Aorta (tissue), 5 donors: ENCODE data around the gene PLXNC1. TPM values are rescaled to one million over a fixed set of nuclear protein-coding genes. Genes with fewer than 3 reads are reported as not detected.
A peak's percentile ranks its signal among the peaks of the same experiment; 100 is the strongest.

Experiments
- ATAC-seq: fragments of 200-7000 bp; cut with Tn5 transposase; one replicate; pipeline ENCODE4 v1.9.1; 2022; ENCODE audit warnings: moderate library complexity; ENCODE audit not compliant: low FRiP score
- DNase-seq, 2 donors: peaks; one replicate each; pipeline ENCODE4 v3.0.0-alpha.2; 2020
- H3K27ac ChIP-seq, 2 donors: one replicate each; pipeline ENCODE4 v1.5.1; 2013; ENCODE audit warnings: low read length in 2 of 2, mild to moderate bottlenecking in 2 of 2, moderate library complexity in 2 of 2, control low read depth in 1 of 2, inconsistent platforms in 1 of 2, low read depth in 1 of 2
- H3K27me3 ChIP-seq, 2 donors: one replicate each; pipeline ENCODE4 v1.6.1; 2013; ENCODE audit warnings: control low read depth in 1 of 2, low read length in 1 of 2, mild to moderate bottlenecking in 1 of 2, moderate library complexity in 1 of 2; ENCODE audit not compliant: insufficient read depth in 2 of 2, control insufficient read depth in 1 of 2
- H3K36me3 ChIP-seq, 2 donors: one replicate each; pipeline ENCODE4 v1.6.1; 2013; ENCODE audit warnings: control low read depth in 1 of 2, low read length in 1 of 2, mild to moderate bottlenecking in 1 of 2; ENCODE audit not compliant: insufficient read depth in 2 of 2, control insufficient read depth in 1 of 2
- H3K4me1 ChIP-seq, 2 donors: one replicate each; pipeline ENCODE4 v1.6.1; 2013; ENCODE audit warnings: low read length in 2 of 2, control low read depth in 1 of 2, mild to moderate bottlenecking in 1 of 2, moderate library complexity in 1 of 2; ENCODE audit not compliant: insufficient read depth in 2 of 2, control insufficient read depth in 1 of 2
- H3K4me3 ChIP-seq, 2 donors: one replicate each; pipeline ENCODE4 v1.5.1; 2013; ENCODE audit warnings: low read length in 2 of 2, control low read depth in 1 of 2, mild to moderate bottlenecking in 1 of 2
- H3K9me3 ChIP-seq: one replicate; pipeline ENCODE4 v1.6.1; 2013; ENCODE audit warnings: mild to moderate bottlenecking, low read length; ENCODE audit not compliant: control insufficient read depth
- WGBS, 2 donors: extraction: QIAGEN DNeasy Blood & Tissue Kit; methylation state at CpG; one replicate each; pipeline ENCODE4 v1.1.7; 2013; 5-methylcytosine and 5-hydroxymethylcytosine counted together
- intact Hi-C, 2 donors: fragments of 100-400 bp; cut with DNase I; formaldehyde crosslinking; loops; one replicate each; pipeline versions ENCODE4 v1.14.2 to v1.15.0; 2022
- polyA plus RNA-seq, 2 donors: library from polyadenylated mRNA; stranded (reverse); fragments of 200-250 nt; gene quantifications; one replicate each; pipeline ENCODE4 v1.2.3, GENCODE V29; 2013
- total RNA-seq, 2 donors: library from RNA; stranded (reverse); fragmentation: NEBNext Ultra II Directional; extraction: Animal tissue kit (Norgen Biotek cat#: 25700); gene quantifications; one replicate each; pipeline ENCODE4 v1.2.1, GENCODE V29; 2021
- donor health status: healthy with polysubstance abuse.
- donor health status: Bipolar disorder and iron deficiency.
- donor health status: DM: no; HTN: no; CAD: no.
- donor health status: DM: no; HTN: no; CAD: no.
- donor health status: DM: yes; HTN: yes; CAD: no.

The PLXNC1 gene
- total and polyA plus RNA-seq, 4 donors, result 1.2 to 26.8 (median 5.4) TPM

DNA sequence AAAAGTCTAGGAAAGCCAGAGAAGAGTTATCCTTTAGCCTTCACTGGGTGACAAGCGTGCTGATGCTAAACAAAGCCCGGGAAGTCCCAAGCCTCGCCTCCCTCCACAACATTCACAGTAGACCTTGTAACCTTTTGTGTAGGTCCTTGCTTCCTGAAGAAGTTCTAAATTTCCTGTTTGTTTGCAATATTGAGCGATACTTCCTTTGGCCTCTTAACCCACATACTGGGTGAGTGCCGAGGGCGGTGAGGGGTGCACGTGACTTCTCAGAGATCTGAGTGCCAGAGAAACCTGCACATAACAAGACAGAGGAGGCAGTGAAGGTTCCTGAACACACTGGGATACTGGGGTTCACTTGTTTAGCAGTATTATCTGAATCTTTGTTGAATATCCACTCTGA lies 134.3 kb downstream of the PLXNC1 start:
- no peaks in the 10 kb centered on the region for H3K4me1 ChIP-seq
- no peak overlapping the region for H3K4me3 ChIP-seq
- H3K9me3 ChIP-seq, result no peaks in the 10 kb centered on the region
- WGBS, 2 donors, result 90% methylated on average over 7 of the region's 7 CpGs
- DNase-seq (no peak), ATAC-seq (no peak)
- peaks cover 0 to 2% of the 10 kb centered on the region in 2 donors for H3K36me3 ChIP-seq
- H3K27ac ChIP-seq, result no peak overlapping the region
- H3K27me3 ChIP-seq, result no peaks in the 10 kb centered on the region
- intact Hi-C loops, result no loop called here

DNA sequence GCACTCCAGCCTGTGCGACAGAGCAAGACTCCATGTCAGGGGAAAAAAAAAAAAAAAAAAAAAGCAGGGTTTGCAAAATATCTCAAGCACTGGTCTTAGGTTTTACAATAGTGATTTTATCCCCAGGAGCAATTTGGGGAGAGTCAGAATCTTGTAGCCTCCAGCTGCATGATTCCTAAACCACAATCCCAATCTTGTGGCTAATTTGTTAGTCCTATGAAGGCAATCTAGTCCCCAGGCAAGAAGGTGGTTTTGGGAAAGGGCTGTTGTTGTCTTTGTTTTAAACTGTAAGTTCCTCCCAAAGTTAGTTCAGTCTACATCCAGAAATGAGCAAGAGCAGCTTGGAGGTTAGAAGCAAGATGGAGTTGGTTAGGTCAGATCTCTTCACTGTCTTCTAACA lies 135.7 kb downstream of the PLXNC1 start:
- no peaks in the 10 kb centered on the region for H3K4me1 ChIP-seq
- DNase-seq, result no peak
- no peak for ATAC-seq
- no peaks in the 10 kb centered on the region for H3K27me3 ChIP-seq
- intact Hi-C loops, result no loop called here
- no peak overlapping the region for H3K4me3 ChIP-seq
- H3K36me3 ChIP-seq, result peaks cover 0 to 2% of the 10 kb centered on the region in 2 donors
- no peaks in the 10 kb centered on the region for H3K9me3 ChIP-seq
- no peak overlapping the region for H3K27ac ChIP-seq
- 96 to 100% methylated on average over 1 of the region's 1 CpG for WGBS, 2 donors

DNA sequence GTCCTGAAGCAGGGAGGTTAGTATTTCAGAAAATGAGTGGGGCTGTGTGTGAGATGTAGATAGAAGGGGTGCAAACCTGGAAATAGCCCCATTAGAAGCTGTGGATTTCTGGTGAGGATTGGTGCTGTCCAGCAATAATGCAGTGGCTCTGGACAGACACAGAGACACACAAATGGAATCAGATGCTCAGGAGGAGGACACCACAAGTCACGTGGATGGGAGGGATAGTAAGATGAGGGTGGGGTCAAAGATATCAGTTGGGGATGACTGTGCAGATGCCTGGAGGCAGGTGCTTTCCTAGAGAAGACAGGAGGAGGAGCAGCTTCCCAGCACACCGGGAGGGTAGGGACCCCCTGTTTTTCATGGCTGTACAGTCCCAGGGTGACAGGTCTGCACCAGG lies 136.5 kb downstream of the PLXNC1 start:
- H3K36me3 ChIP-seq, result peaks cover 0 to 2% of the 10 kb centered on the region in 2 donors
- no peak overlapping the region for H3K27ac ChIP-seq
- intact Hi-C loops, result no loop called here
- ATAC-seq (no peak), DNase-seq (no peak)
- no peak overlapping the region for H3K4me3 ChIP-seq
- no peaks in the 10 kb centered on the region for H3K4me1 ChIP-seq
- no peaks in the 10 kb centered on the region for H3K27me3 ChIP-seq
- WGBS, 2 donors, result 70 to 78% methylated on average over 2 of the region's 2 CpGs
- no peaks in the 10 kb centered on the region for H3K9me3 ChIP-seq

DNA sequence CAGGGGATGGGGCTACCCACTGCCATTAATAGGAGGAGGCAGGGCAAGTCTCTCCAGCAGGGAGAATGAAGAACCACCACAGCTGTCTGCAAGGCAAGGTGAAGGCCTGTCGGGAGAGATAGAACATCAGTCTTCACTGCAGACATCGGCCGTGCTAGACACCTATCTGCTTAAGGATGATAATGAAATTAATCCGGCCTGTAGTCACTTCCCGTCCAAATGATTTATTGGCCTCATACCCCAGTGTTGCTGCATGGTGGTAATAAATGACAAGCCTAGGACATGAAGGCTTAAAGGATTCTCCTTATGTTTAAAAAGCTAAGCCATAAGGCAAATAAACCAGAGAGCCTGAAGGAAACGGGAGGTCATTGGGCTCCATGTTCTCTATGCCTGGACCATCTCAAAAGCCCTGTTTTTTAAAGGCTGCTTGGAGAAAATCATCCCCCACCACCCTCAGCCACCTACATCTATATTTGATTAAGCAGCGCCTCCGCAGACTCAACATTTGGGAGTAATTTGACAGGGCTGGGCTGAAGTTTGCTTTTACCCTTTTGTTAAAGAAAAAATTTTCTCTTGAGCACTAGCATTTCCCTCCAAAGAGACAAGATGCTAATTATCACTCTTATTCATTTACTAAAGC lies 137.7 kb downstream of the PLXNC1 start:
- Histone ChIP-seq H3K27me3 (no peaks in the 10 kb centered on the region), H3K4me3 (no peak overlapping the region), H3K36me3 (no peaks in the 10 kb centered on the region), H3K9me3 (no peaks in the 10 kb centered on the region), H3K4me1 (no peaks in the 10 kb centered on the region), H3K27ac (no peak overlapping the region)
- DNase-seq (no peak), ATAC-seq (no peak)
- 95 to 97% methylated on average over 8 of the region's 8 CpGs for WGBS, 2 donors
- intact Hi-C loops, result no loop called here

DNA sequence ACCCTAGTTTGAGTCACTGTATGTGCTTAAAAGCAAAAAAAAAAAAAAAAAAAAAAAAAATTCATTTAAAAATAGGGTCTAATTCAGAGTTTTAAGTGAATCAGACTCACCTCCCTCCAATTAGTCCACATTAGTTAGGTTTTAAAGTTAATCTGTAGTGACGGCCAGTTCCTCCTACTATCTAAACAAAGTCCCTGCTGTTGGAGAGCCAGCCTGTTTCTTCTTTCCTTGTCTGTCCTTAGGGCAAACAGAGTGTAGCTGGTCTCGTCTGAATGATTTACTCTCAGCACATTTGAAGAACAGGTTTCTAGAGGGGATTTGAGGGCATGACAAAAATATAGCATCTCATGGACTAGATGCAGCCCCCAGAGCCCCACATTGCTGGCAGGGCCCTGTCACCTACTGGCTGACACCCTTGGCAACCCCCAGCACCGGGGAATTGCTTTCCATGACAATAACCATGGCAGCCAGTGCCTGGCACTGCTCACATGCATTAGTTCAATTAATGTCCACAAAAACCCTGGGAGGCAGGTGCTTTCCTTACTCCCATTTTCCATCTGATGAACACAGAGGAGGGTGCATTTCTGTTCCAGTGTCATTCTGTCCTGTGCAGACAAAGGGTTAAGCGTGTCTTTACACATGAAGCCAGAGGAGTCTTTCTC lies 138.3 kb downstream of the PLXNC1 start:
- no peaks in the 10 kb centered on the region for H3K36me3 ChIP-seq
- H3K27me3 ChIP-seq, result no peaks in the 10 kb centered on the region
- H3K4me3 ChIP-seq, result no peak overlapping the region
- H3K27ac ChIP-seq, result no peak overlapping the region
- no peak for DNase-seq
- WGBS, 2 donors, result 80 to 84% methylated on average over 4 of the region's 4 CpGs
- no peaks in the 10 kb centered on the region for H3K9me3 ChIP-seq
- no peaks in the 10 kb centered on the region for H3K4me1 ChIP-seq
- no peak for ATAC-seq
- intact Hi-C loops, result no loop called here

DNA sequence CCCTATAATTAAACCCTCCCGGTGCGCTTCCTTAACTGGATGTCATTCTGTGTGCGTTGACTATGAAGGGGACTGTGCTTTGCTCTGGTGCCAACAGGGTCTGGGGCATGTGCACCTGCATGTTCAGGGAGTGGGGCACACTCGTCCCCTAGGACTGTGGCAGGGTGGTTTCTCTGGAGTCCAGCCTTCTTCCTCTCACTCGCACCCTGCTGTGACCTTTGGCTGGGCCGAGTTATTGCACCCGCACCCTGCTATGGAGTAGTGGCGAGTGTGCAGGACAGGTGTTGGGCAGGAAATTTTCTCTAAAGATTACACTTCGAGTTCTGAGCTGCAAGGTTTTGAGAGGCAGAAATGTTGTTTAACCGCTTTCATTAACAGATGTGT lies 138.9 kb downstream of the PLXNC1 start:
- intact Hi-C loops, result no loop called here
- H3K27me3 ChIP-seq, result no peaks in the 10 kb centered on the region
- no peaks in the 10 kb centered on the region for H3K4me1 ChIP-seq
- no peaks in the 10 kb centered on the region for H3K9me3 ChIP-seq
- DNase-seq (no peak), ATAC-seq (no peak)
- no peak overlapping the region for H3K27ac ChIP-seq
- H3K4me3 ChIP-seq, result no peak overlapping the region
- no peaks in the 10 kb centered on the region for H3K36me3 ChIP-seq
- WGBS, 2 donors, result 87 to 92% methylated on average over 10 of the region's 10 CpGs

DNA sequence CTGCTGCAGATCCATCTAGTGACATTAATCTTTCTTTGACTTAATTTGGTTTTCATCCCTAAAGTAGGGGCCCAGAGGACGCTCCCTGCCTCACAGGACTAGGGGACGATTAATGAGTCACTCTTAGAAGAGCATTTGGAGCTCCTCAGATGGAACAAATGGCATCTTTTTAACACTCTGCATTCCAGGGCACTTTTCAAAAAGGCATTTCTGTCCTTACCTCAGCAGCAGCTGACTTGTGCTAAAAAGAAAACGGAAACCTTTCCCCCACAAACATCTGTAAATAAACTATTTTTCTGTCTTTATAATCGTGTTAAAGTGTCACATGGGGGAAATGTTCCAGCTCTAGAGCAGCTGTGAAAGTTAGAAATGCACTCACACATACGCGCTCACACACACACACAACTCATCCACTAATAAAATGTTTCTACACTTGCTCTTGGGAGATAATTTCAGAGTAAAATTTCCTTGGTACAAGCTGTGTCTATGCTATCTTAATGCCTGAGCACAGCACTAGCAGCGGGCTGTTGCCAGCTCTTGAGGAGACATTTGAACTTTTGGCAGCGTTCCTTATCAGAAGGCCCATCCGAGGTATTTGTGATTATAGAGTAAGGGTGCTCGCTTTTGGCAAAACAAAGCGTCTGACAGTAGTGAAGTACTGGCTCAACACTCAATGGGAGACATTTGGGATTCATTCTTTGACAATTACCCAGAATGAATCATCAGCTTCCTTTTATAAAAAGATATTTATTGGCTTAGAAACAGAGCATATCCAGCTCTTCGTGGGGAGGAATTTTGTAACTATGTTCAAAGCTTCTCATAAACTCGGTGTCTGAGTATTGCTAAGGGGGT lies 141.3 kb downstream of the PLXNC1 start:
- DNase-seq (no peak), ATAC-seq (peak; percentile 73)
- Histone ChIP-seq H3K27ac (no peak overlapping the region), H3K27me3 (no peaks in the 10 kb centered on the region), H3K36me3 (no peaks in the 10 kb centered on the region), H3K9me3 (no peaks in the 10 kb centered on the region), H3K4me1 (no peaks in the 10 kb centered on the region), H3K4me3 (no peak overlapping the region)
- intact Hi-C loops, result no loop called here
- 23 to 24% methylated on average over 13 of the region's 13 CpGs for WGBS, 2 donors

DNA sequence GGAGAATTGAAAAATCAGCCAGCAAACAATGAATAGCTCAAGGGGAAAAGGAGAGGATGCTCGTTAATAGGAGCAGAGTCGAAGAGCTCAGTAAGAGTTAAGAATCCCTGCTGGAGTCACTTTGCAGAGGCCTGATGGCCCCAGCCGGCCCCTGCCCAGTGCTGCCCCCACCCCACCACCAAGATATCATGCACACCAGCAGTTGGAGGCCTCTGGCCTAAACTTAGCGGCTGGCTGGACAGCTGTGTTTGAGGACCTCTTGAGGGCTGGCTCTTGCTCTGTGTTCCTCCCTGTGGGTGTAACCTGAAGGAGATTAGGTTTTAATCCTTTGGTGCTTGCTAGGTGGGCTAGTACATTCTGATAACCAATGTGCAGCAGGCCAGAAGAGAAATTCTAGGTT lies 142.0 kb downstream of the PLXNC1 start:
- H3K27ac ChIP-seq, result no peak overlapping the region
- 73 to 75% methylated on average over 4 of the region's 4 CpGs for WGBS, 2 donors
- H3K9me3 ChIP-seq, result no peaks in the 10 kb centered on the region
- H3K36me3 ChIP-seq, result no peaks in the 10 kb centered on the region
- ATAC-seq, result peak; percentile 13
- H3K4me3 ChIP-seq, result no peak overlapping the region
- no peaks in the 10 kb centered on the region for H3K27me3 ChIP-seq
- no peak for DNase-seq
- no peaks in the 10 kb centered on the region for H3K4me1 ChIP-seq
- intact Hi-C loops, result no loop called here
